Jurkat, Clone E6-1 (cell line): ENCODE data around the gene CDK16.
A peak's percentile ranks its signal among the peaks of the same experiment; 100 is the strongest.

Experiments used
- DNase-seq: peaks from one replicate; pipeline ENCODE4 v3.0.0-alpha.2; 2011; ENCODE audit warnings: low read depth, low spot score
- H3K4me3 ChIP-seq: 2 replicates; pipeline ENCODE4 v1.5.1; 2011; ENCODE audit warnings: mild to moderate bottlenecking, low read length, control low read depth, moderate library complexity

CDK16 gene

DNA sequence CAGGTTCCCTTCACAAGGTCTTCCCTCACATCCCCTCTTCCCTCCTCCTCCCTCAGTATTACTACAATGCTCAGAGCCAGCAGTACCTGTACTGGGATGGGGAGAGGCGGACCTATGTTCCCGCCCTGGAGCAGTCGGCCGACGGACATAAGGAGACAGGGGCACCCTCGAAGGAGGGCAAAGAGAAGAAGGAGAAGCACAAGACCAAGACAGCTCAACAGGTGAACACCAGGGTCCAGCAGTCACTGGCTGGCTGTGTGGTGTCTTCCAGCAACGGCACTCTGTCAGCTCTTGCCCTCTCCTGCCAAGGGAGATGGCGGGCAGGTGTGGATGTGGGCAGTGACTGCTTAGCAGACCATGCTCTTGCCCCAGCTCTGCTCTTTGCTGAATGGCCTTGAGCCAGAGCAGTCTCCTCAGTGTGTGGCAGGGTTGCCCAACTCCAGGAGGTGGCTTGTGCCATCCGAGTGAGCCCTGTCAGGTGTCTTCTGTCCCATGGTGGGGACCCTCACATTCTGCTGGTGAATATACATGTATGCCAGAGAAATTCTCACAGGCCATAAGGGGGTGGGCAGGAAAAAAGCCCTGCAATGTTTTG is 36.3 kb upstream of the CDK16 start:
- no peak for DNase-seq
- no peak overlapping the region for H3K4me3 ChIP-seq

DNA sequence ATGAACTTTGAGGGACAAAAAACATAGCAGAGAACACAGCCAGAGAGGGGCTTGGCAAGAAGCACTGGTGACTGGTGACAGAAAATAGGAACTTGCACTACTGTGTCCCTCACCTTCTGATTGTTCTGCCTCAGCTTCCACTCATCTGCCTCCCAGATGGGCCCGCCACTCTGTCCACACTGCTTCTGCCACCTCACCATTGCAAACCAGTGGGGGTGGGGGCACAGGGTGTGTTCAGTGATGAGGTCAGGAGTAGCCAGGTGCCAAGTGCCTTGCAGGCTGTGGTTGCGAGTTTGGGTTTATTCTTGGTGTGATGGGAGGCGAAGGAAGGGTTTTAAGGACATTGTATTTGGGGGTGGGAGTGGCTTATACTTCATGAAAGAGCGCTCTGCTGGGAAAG is 34.0 kb upstream of the CDK16 start:
- DNase-seq, result no peak

DNA sequence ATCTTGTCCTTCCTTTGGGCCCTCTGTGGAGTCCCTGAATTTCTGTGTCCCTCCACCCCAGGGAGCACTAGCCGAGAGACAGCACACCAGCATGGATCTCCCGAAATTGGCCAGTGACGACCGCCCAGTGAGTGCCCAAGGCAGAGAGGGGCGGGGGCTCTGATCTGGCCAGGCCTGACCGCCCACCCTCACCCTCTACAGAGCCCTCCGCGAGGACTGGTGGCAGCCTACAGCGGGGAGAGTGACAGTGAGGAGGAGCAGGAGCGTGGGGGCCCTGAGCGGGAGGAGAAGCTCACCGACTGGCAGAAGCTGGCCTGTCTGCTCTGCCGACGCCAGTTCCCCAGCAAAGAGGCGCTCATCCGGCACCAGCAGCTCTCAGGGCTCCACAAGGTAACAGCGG is 33.2 kb upstream of the CDK16 start:
- DNase-seq, result no peak
- H3K4me3 ChIP-seq, result no peak overlapping the region

More for the DNA sequence above, 34.0 kb upstream of the CDK16 start:
- no peak overlapping the region for H3K4me3 ChIP-seq

DNA sequence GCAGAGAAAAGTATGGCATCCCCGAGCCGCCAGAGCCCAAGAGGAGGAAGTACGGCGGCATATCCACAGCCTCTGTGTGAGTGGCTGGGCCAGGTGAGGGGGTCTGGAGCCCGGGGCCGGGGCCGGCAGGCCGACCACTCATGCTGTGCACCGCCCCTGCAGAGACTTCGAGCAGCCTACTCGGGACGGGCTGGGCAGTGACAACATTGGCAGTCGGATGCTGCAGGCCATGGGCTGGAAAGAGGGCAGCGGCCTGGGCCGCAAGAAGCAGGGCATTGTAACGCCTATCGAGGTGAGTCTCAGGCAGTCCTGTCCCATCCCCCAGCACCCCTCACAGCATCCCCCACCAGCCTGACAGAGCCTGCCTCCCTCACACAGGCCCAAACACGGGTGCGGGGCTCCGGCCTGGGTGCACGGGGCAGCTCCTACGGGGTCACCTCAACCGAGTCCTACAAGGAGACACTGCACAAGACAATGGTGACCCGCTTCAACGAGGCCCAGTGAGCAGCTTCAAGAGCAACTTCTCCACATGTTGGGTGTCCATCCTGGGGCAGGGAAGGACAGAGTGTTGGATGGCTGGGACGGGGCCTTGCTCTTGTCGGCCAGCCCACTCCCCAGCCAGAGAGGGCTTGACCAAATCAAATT is 32.3 kb upstream of the CDK16 start:
- H3K4me3 ChIP-seq, result no peak overlapping the region
- no peak for DNase-seq

DNA sequence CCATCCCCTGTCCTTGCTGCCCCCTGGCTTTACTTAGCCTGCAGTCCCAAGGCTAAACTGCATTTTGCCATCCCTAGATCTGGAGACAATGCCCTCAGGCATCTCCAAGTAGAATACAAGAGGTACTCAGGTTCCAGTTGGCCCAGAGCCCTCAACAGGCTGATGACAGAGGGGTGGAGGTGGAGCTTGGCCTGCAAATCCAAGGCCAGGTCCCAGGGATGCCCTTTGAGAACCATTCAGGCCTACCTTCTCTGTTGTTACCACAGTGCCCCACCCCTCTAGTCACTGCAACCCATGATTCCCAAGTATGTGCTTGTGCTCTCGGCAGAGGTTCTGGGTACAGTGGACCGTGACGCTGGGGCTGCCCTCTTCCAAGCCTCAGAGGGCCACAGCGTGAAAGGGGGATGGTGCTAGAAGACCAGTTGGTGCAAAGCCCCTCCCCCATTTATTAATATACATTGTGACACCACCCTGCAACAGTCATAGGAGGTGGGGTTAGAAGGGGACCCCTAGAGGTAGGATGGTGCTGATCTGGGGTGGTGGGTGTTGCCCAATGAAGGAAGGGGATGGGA is 31.3 kb upstream of the CDK16 start:
- no peak overlapping the region for H3K4me3 ChIP-seq
- DNase-seq, result no peak

DNA sequence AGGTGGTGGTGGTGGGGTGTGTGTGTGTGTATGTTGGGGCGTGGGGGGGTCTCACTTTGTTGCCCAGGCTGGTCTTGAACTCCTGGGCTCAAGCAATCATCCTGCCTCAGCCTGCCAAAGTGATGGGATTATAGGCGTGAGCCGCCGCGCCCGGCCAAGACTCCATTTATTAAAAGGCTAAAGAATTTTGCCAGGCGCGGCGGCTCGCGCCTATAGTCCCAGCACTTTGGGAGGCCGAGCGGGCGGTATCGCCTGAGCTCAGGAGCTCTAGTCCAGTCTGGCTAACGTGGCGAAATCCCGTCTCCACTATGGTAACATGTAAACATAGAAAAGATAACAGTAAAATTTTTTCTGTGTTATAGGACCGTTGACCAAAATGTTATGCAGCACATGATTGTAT is 28.6 kb upstream of the CDK16 start:
- H3K4me3 ChIP-seq, result no peak overlapping the region
- no peak for DNase-seq

DNA sequence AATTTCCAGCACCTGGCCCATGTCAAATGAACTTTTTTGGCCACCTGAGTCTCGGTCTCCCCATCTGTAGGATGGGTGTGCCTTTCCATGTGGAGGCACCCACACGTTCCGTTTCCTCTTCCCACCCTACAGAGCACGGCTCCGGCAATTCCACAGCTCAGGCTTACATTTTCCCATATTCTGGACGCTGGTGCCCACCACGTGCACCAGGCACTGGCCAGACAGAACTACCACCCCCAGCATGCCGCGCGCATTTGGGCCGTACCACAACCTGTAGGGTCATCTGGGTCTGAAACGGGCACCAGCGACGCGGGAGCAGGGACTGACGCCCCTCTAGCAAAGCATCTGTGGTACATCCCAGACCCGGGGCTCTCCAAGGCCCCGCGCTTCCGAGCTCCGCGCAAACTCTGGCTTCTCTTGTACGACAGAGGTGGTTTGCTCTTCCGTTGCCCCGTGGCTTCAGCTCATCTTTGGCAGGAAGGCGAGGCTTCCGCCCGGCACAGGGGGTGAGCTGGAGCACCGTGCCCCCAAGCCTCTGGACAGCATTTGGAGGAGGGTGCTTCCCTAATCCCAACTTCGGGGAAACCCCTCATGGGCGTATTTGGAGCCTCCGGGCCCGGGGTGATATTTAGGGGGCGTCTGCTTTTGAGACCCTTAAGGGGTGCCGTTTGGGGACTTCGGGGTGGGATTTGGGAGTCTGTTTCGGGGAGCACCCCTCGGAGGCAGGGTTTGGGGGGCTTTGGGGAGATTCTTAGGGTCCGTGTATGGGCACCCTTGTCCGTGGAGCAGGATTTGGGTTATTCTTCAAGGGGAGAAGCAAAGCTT is 27.8 kb upstream of the CDK16 start:
- peak; percentile 92 for DNase-seq
- H3K4me3 ChIP-seq, result peak overlapping the region; percentile 76

DNA sequence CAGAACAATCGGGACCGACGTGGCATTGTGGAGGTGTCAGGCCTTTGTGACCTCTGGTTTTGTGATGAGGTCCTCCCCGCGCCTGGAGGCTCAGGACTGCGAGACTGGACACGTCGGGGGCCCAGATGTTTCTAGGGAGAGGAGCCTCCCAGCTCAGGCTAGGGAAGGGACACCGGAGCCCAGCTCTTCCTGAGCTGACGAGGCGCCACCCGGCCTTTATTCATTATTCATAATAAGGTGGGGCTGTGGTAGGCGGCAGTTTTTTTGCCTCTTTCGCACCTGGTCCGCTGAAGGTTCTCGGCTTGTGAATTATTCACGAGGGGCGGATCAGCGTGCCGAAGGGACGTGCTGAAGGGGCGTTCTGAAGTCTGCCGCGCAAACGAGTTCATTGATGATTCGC is 27.1 kb upstream of the CDK16 start:
- H3K4me3 ChIP-seq, result peak overlapping the region; percentile 76

DNA sequence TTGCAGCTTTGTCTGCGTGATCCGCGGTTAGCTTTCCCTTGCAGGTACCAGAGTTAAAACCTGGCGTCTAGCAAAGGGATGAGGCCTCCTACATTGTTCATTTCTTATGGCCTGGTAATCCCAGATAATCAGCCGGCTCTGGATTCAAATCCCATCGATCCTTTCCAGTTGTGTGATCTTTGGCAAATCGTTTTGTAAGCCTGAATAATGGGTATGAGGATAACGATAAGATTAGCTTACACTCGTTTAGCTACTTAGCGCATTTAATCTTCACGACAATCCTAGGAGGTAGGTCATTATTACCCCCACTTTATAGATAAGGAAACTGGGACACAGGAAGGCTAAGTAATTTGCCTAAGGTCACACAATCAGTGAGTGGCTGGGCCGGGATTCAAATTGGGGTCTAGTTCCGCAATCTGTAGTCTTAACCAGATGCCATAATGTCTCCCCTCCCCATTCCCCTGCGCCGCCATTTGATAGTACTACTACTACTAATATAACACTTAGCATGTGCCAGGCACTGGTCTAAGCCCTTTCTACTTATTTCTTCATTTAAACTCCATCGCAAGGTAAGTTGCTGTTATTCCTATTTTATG is 26.6 kb upstream of the CDK16 start:
- peak; percentile 23 for DNase-seq
- peak overlapping the region; percentile 76 for H3K4me3 ChIP-seq

More for the DNA sequence above, 27.1 kb upstream of the CDK16 start:
- peak; percentile 60 for DNase-seq

DNA sequence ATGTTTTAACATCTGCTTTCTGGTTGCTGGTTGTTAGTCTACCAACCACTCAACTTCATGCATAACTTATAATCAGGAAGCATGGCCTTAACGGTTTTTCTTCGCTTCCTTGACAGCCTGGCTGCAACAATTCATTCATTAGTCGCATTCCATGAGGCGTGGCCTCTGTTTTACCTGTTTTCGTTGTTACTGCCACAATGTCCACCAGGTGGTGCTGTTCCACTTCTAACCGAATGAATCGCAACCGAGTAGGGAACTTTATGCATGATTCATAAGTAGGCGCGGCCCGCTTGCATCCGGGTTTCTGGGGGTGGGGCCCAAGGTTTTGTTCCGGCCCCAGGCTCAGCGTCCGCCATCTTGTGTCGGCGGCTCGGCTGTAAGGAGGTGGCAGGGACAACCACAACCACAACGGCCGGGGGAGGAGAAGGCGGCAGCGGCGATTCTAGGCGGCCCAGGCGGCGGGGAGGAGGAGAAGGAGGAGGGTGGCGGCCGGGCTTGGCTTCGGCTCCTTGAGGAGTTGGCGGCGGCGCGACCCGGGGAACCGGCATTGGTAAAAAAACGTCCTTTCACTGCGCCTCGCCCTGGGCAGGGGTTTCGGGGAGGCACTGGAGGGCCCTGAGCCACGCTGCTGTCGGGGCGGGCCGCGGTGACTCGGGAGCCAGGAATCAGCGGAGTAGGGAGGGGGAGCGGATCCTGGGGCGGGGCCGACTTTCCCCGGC is 24.8 kb upstream of the CDK16 start, which contains the start of gene UBA1:
Gene UBA1 (plus strand): TSS at position 355 of the 719 bp plus-strand sequence. CDS start 4,974 bp downstream, outside the sequence.
- H3K4me3 ChIP-seq, result peak within 1 kb of the TSS; percentile 76
- peak; percentile 96 for DNase-seq

DNA sequence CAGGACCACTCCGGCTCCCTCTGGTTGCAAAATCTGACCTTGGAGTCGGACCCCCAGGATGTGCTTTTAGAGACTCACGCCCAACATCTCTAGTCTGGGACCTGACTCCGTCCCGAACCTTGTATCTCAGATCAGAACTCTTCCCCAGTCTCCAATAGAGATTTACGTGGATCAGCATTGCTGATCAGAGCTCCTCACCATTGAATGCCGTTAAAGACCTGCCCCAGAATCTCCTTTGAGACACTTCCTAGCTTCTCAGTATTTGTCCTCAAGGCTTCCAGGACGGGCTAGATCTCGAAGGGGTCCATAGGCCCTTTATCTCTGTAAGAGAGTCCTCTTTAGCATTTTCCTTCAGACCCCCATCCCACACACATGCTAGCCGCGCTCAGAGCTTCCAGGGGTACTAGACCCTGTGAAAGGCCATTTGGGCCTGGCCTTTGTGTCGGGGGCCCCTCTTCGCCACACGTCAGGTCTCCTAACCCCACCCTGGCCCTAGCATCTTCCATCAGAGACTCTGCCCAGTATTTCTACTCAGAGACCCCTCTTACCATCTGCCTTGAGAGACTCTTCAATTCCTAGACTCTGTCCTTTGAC is 24.2 kb upstream of the CDK16 start:
- no peak for DNase-seq
- H3K4me3 ChIP-seq, result peak overlapping the region; percentile 76

DNA sequence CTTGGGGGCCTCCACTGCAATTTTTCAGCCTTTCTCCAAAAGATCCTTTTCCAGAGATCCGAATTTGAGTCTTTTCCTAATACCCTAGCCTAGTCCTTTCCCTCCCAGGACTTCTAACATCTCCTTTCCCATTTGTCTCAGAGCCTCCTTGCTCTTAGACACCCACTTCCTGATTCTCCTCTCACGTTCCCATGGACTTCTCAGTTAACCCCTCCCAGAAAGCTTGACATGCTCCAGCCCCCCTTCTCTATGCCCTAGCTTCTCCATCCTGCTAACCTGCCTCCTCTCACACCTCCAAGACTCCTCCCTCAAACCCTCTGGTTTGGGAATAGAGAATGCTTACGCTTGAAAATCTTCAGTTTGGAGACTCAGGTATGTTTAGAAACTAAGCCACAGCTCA is 22.4 kb upstream of the CDK16 start:
- no peak for DNase-seq
- H3K4me3 ChIP-seq, result no peak overlapping the region

DNA sequence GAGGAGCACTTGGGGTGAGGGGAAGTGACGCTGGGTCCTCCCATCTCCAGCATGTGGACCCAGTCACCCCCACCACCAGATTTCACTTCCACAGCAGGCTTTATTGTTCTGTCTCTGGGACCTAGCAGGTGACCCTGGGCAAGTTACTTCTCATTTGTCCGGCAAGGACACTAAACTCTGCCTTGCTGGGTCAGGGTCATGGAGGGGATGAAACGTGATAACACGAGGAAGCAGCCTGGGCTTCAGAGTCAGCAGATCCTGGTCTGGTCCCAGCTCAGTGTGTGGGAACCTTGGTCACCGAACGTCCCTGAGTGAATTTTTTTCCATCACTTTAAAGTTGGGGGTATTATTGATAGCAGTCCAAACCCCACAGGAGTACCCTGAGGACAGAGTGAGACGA is 21.0 kb upstream of the CDK16 start:
- no peak overlapping the region for H3K4me3 ChIP-seq
- no peak for DNase-seq

DNA sequence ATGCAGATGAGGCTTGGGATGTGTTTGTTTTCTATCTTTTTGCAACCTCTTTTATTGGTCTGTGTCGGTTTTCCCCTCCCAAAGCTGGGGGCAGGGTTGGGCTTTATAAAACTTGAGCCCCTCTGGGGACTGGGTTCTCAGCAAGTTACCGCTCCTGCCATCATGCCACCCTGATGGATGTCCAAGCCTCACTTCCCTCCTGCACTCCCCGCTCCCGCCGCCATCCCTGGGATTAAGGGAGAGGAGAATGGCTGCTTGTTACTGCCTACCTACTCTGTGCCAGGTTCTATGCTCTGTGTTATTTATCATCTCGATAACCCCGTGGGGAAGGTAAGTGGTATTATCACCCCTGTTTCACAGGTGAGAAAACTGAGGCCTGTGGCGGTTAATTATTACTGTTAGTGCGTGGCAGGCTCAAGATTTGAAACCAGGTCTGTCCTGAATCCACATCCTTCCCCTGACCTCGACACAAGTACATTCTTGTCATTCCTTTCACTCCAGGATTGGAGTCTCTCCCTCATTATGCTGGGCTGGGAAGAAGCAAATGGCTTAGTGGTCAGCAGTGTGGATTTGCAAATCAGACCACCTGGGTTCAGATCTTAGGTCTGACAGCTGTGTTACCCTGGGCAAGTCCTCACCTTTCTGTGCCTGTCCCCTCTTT is 20.3 kb upstream of the CDK16 start:
- DNase-seq, result no peak
- no peak overlapping the region for H3K4me3 ChIP-seq

DNA sequence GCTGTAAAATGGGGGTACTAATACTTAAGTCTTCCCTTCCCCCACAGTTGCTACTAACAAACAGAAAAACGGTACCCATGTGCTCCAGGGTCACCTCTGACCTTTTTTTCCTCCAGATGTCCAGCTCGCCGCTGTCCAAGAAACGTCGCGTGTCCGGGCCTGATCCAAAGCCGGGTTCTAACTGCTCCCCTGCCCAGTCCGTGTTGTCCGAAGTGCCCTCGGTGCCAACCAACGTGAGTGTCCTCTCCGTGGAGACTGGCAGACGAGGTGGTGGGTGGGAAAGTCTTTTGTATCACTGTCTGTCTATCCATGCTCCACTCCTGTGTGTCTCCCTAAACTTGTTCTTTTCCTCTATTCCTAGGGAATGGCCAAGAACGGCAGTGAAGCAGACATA is 19.8 kb upstream of the CDK16 start:
- H3K4me3 ChIP-seq, result no peak overlapping the region
- no peak for DNase-seq

DNA sequence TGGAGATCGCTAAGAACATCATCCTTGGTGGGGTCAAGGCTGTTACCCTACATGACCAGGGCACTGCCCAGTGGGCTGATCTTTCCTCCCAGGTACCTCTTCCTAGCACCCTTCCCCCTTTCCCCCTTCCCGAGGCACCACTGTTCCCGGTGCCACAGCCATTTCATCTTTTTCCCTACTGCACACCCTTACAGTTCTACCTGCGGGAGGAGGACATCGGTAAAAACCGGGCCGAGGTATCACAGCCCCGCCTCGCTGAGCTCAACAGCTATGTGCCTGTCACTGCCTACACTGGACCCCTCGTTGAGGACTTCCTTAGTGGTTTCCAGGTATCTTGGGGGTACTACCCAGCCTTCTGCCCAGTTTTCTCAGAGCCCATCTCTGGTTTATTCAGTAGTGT is 19.2 kb upstream of the CDK16 start:
- DNase-seq, result no peak
- no peak overlapping the region for H3K4me3 ChIP-seq

DNA sequence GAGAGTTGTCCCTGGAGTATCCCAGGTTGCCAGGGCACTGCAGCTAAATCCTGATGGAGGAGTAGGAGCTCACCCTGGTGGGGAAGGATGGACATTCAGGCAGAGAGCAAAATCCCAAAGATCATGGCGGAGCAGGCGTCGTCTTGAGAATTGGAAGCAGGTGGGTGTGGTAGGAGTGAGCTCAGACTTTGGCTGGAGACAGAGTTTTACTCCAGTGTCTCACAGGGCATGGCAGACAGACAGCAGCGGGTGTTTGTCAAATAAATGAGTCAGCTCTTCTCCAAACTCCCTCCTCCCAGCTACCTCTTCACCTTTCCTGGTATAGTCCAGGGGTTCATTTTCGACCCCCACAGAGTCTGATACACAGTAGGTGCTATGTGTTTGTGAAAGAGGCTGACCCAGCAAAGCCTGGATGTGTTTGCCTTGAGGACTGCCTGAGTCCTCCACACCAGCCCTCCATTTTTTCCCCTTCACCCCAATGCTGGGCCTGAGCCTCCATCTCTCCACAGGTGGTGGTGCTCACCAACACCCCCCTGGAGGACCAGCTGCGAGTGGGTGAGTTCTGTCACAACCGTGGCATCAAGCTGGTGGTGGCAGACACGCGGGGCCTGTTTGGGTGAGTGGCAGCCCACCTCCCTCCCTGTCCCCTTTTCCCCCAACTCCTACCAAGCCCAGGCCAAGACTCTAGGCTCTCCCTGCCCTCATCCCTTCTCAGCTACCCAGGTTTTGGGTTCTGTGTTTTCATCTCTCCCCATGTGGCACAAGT is 17.9 kb upstream of the CDK16 start:
- no peak overlapping the region for H3K4me3 ChIP-seq
- no peak for DNase-seq
